HG02973 (cell line): ENCODE results near the gene DYRK3.
"Not testable (repeated sequence)": the region's sequence is repeated elsewhere in the genome, so short reads cannot be mapped to it uniquely, and the experiment has no call there.

Source experiments
- ATAC-seq: cut with Tn5 transposase; IDR thresholded peaks from one replicate; pipeline ENCODE4 v1.9.1; 2021; ENCODE audit warnings: moderate library complexity; ENCODE audit not compliant: unreplicated experiment

DYRK3 gene

DNA sequence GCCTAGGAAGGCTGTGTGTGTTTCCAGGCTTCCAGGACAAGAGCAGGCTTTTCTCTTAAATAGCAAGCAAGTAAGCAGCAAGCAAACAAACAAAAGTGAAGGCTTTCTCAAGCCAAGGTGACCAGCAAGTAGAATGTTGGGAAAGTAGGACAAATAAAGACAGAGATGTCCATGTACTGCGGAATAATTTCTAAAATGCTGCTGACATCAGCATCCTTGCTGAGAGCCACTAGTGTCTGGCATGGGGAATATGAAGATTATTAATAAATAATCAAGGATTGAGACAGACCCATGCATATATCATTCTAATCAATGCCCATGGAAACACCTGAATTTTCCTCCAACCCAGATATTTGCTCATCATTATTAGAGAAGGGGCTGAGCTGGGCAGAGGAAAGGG, 6.4 kb upstream of the DYRK3 start:
- no peak for ATAC-seq

DNA sequence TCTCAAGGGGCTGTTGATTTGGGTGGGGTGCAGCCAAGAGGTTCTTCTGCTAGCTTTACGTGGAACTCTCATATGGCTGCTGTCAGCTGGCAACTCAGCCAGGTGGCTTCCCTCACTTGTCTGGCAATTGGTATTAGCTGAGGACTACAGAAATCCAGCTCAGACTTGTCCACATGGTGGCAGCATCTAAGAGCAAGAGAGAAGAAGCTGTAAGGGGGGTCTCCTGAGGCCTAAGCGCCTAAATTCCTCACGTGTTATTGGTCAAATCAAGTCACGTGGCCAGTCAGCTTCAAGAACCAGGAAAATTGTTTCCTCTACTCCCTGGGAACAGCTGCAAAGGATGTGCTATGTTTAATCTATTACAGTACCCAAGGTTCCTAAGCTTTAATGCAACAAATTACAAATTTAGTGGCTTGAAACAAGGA, 4.2 kb upstream of the DYRK3 start:
- ATAC-seq: no peak

DNA sequence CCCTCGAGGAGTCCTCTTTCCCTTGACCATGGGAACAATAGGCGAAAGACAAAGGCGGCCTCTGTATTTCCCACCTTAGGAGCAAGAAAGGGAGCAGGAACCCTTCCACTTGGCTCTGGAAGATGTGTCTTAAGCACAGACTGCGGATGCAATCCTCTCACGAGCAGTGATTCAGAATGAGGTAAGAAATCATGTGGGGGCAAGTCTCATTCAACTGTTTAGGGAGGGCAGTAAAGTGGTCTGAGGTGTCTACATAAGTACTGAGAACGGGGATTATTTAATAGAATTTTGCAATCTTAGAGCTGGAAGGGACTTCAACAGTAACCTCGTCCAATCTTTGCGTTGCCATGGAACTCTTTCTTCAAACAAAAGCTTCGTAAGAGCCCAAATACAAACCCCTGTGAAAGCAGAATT, 1.6 kb upstream of the DYRK3 start:
- ATAC-seq: no peak

DNA sequence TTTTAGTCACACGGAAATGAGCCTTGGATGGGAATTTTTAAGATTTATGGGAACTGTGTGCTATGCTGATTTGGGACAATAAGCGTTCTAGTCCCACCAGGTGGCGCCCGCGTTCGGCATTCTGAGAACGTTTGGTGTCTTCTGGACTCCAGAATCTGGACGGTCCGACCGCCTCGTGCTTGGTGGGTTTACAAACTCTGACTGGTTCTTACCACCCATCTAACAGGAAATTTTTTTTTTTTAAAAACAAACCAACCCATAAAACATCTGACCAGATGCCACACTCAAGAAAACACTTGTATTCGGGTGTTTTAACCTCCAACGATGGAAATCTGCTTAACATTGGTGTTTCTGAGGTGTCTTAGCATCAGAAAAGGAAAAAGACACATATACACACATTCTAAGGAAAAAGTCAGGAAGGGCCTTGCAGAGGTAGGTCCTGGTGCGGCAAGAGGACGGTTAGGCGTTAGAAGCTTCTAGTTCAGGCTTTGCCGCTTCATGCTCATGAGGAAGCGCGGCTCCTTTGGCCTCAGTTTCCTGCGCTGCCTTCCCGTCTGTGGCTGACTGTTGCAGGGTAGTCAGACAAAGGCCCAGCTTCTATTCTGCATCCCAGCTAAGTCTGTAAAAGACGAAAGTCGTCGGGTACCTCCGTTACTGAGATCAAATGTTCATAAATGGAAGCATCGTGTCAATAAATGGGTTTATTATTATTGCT, 814 bp upstream of the DYRK3 start:
- ATAC-seq: no peak

DNA sequence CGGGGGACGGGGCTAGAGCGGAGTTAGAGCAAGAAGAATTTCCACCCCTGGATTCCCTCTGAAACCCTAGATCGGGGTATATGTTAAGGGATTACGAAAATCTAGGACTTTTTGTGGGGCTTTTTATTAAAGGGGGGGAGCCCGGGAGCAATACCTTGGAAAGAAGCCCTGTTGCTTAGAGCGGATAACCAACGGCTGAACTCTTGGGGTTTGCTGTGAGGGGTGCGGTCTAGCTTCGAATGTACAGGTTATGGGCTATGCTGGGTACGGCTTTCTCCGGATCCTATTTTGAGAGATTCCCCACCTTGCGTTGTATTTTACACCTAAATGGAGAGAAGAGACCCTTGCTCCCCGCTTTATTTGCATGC, 626 bp downstream of the DYRK3 start:
- no peak for ATAC-seq

DNA sequence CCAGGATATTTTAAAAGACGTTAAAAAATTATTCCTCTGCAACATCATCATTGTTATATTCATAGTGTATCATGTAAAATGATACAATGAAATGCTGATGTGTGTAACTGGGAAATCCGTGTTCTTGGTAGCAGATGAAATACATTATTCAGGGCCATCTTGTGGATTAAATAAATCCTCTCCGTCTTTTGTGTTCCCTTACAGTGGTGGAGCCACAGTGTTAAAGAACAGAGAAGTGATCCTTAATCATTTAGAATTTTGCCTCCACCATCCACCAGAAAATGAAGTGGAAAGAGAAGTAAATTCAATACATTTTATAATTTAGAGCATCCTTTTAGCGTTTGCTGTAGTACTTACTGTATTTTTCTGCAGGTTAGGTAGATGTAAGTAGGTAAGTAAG, 1.3 kb downstream of the DYRK3 start:
- no peak for ATAC-seq

DNA sequence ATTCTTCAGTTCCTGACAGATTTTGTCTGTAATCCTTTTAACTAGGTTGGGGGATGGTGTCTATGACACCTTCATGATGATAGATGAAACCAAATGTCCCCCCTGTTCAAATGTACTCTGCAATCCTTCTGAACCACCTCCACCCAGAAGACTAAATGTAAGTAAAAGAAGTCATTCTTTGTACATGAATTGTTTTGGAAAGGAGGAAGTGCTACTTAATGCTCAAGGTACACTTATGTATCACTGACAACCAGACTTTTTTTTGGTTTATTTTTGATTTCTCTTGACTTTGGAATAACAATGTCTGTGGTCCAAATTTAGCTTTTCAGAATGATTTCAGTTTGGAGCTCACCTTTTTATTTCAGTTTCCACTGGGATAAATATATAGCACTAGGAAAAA, 2.3 kb downstream of the DYRK3 start:
- ATAC-seq: no peak

DNA sequence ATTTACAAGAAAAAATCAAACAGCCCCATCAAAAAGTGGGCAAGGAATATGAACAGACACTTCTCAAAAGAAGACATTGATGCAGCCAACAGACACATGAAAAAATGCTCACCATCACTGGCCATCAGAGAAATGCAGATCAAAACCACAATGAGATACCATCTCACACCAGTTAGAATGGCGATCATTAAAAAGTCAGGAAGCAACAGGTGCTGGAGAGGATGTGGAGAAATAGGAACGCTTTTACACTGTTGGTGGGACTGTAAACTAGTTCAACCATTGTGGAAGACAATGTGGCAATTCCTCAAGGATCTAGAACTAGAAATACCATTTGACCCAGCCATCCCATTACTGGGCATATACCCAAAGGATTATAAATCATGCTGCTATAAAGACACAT, 6.7 kb downstream of the DYRK3 start:
- not testable (repeated sequence) for ATAC-seq

DNA sequence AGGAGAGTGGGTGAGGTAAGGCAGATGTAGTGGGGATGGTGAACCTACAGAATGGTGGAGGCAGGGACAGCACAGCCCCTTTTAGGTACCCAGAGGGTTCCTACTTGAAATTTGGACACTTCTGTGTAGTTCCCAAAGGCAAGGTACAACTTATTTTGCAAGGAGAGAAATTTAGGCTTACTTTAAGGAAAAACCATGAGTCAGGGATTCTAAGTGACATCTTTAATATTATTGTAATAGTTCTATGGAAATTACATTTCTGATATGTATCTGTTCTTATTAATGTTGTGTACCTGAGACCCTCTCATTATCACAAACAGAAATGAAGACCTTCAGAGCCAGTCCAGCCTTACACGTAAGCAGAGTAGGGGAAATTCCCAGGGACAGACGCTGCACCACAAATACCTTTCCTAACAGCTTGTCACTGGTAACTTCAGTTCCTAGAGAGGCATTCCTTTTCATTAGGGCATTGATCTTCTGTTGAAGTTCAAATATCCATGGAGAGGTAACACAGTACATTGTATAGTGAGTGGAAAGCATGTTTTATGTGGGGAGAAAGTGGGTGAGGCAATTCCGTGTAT, 7.9 kb downstream of the DYRK3 start:
- ATAC-seq: no peak

DNA sequence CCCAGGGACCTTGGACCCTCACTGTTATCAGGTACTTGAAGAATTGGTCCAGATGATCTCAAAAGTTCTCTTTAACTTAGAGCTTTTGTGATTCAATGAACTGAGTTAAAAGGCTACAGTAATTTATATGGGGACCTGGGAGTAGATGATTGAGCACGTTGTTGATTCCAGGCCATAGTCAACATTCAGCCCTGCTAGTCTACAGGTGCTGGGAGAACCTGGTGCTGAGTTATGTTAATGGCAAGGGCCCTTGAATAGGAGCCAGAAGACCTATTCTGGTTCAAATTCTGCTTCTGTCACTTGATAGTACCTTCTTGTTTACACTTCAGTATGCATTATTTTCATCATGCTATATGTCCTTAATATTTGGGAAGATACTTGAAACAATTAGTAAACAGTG, 11.2 kb downstream of the DYRK3 start:
- ATAC-seq: no peak

DNA sequence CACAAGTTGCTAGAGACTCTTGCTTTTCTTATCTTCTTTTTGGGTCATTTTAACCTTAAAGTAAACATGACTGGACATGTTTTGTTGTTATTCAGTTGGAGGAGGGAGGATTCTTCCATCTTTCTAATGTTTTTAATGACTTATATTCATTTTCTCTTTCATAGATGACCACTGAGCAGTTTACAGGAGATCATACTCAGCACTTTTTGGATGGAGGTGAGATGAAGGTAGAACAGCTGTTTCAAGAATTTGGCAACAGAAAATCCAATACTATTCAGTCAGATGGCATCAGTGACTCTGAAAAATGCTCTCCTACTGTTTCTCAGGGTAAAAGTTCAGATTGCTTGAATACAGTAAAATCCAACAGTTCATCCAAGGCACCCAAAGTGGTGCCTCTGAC, 11.9 kb downstream of the DYRK3 start:
- no peak for ATAC-seq

DNA sequence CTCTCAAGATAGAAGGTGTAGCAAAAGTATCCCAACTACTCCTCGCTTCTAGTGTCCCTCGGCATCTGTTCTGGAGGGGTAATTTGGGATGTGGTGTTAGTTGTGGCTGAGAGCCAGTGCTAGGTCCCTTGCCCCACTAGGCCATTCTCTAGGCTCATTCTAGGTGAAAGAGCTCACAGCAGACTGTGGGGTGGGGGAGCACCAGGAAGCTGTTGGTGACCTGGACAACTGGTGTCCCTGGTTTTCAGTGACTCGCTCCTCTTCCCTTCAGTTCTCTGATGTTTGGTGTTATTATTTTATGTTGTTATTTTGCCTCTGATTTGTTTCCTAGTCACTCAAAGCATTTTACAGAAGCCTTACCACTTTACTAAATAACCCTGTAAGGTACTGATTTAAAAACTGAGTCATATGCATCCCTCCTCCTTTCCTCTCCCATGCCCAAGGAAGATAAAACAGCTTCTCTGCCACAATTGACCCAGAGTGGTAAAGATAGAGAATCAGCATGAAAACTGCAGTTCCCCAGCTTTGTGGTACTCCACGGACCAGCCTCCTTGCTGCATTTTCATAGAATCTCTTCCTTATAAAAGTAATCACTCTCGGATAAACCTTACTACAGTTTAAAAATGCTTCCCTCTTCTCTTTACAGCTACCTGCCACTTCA, 14.1 kb downstream of the DYRK3 start:
- no peak for ATAC-seq

DNA sequence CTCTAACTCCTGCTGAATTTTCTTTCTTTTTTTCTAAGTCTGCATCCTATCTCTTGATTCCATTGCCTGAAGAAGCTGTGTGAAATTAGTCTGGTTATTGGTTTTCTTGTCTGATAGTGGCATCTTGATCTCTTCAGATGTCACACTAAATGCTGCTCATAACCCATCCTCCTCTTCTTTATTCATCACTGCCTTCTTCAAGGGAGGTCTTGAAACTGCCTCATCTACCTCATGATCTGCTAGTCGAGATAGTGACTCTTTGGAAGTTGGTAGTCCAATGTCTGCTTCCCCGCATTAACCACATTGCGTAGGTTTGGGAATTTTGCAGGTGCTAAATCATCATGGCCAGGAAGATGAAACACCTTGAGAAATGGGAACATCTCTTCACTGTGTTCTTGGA, 15.7 kb downstream of the DYRK3 start:
- ATAC-seq: no peak

DNA sequence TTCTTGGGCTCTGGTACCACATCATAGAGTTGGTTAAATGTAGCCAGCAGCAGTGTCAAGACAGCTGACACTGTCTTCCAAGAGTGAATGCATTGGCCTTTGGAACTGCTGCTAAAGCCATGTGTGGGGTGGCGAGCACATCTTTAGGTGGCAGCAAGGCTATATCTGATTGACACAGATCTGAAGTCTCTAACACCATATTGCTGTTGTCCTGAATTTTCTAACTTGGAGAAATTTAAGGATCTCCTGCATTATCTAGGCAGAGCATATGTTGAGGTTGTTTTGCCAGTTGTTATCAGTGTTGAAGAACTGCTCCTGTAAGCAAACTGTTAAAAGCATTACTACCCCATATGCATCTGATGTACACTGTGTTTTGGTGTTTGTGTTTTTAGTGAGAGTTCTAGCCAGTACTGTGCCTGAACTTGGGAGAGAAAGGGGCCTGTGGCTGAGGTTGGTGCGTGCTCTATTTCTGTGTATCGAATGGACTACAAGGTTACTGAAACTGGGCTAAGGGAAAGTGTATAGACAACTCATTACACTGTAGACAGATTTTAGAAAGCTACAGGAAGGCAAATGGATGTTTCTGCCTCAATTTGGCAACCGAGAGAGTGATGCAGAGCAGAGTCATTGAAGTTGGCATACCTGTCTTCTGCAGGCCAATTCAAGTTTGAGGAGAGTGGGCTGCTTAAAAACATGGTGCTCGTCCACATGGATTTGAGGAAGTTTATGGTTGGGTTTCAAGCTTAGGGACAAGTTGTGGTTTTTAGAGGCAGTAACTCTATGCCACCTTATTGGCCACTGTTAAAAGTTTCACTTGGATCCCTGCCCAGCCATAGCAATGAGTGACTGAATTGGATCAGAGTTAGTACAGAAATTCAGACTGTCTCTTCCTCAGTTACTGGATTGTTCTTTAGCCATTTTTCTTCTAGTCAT, 16.9 kb downstream of the DYRK3 start:
- no peak for ATAC-seq

DNA sequence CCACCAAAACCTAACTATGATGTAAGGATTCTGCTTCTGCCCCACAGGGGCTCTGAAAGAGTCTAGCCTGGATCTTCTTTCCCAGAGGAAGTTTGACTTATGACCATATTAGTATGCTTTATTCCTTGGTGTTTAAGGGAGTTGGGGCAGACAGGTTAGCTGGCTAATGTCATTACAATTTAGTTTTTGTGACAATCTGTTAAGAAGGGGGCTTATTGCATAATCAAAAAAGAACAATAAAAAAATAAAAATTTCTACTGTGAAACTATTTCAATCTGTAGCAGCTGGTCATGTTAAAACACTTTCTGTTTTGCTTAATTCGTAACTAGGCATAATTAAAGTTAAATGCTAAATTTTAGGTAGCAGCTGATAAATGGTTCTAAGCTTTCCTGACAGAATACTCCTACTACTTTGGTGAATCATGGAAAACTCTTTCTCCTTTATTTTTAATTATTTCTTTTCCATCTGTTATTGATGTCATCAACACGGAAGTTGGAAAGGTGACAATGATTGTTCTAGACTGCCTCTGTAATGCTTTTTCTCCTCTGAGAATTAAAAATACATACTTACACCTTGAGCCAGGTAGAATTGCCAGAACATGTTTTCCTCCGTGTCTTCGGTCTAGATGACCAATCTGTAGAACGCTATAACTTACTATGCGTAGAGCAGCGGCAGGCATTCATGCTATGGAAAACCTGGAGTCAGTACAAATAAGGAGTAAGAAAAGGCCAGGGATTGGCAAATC, 18.6 kb downstream of the DYRK3 start:
- ATAC-seq: no peak

DNA sequence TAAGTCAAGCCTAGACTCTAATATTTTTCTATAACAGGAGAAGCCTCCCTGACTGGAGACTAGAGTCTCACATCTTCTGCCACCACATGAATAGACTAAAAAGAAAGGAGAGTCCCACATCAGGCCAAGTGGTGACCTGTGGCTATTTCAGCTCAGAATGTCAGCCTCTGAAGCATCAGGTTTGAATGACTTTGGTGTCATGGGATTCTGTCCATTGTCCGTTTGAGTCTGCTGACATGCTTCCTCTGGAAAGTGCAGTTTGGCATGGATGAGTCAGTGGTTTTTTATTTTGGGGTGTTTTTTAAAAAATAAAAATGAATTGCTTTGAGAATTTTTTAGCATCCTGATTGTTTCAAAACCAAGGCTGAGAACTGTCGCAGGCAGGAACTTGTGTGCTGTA, 19.5 kb downstream of the DYRK3 start:
- ATAC-seq: no peak

DNA sequence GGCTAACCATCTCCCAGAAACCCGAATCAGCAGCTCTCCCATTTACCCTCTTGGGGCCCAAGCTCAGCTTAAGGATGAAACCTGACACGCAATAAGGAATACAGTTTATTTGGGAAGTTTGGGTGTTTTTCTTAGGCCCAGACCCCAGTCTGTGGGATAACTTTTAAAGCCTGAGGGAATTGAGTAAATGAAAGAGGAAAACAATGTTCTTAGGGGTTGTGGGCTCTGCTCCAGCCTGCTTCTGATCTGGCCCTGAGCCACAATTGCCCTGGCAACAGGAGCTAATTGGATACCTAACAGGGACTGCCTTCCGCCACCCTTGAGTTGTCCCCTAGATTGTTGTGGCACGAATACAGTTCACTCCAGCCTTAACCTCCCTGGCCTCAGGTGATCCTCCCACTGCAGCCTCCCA, 20.1 kb downstream of the DYRK3 start:
- no peak for ATAC-seq

DNA sequence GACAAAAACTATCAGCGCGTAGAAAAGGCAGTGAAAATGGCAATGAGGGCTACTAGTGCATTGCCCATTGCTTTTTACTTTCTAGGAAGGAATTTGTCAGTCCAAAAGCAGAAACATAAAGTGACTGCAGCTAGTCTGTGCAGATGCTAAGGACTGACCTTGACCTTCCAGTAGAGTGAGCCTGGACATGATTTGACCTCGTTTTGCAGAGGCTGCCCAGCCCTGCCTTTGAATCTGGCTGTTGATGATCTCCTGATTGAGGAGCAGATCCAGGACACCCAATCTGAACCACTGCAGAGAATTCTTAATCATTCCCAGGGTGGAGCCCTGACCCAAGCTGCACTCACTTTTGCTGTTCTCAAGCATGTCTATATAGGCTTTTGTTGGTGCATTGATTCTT, 21.6 kb downstream of the DYRK3 start:
- ATAC-seq: no peak

DNA sequence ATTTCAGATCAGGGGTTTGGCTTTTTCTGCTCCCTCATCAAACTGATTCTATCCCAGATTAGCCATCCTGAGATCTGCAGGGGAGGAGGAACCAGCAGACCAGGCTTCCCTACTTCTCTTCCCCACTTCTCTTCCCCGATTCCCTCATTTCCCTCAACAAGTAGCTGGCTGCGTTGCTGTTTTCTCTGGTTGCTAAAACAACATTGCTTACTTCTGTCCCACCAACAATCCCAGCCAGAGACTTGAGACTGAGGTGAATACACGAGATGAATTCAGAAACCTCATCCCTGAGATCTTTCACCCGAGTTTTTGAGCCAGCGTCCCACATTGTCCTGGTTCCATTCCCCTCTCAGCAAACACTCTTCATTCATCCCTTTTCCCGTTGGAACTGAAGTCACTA, 22.4 kb downstream of the DYRK3 start:
- no peak for ATAC-seq

DNA sequence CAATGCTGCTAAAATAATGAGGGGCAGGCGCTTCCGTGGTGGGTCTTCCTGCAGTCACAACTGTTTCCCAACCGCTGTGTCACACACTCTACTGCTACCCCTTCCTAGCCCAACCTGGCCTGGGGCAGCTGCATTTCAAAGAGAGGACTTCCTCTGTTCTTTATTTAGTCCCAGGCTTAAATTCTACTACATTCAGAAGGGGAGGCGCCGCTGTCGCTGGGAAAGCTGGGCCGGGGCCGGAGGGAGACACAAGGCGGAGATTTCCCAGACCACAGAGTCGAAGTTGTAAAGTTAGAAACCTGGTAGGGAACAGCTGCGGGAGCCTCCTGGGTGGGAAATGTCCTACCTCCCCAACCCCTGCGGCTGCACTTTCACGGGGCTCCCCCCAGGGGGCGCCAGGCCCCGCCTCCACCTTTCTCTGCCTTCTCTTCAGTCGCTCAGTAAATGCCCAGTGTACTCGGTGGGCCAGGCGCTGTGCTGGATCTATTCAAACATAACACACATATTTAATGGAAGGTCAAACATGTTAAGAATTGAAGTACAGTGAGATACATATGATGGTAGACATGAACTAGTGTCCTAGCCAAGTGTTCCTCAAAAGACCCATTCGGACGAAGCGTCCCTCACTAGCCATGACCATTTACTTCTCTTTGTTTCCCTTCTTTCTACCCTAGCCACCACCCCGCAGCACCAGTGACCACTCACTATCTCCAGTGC, 23.1 kb downstream of the DYRK3 start:
- no peak for ATAC-seq
